HCT116 (cell line): Measurements from ENCODE around the gene RERG. TPM values are rescaled to one million over a fixed set of nuclear protein-coding genes. Genes with fewer than 3 reads are reported as not detected.
"Not testable (repeated sequence)": the region's sequence is repeated elsewhere in the genome, so short reads cannot be mapped to it uniquely, and the experiment has no call there.

ENCODE experiments used
- ATAC-seq: fragments of 200-7000 bp; cut with Tn5 transposase; 2 replicates; pipeline ENCODE4 v1.9.1; 2020; ENCODE audit warnings: mild to moderate bottlenecking, moderate library complexity
- BruUV-seq: library from RNA; stranded (reverse); fragments of 400-500 nt; replicated peaks from 2 replicates; lab custom pipeline; 2021; lab: Mats Ljungman, UMichigan
- CTCF ChIA-PET: fragments of 300-600 bp; sonication (Branson Sonifier 250); formaldehyde crosslinking; loops from one replicate; lab custom pipeline; 2021; ENCODE audit warnings: antibody characterized with exemption; lab: Charles Lee
- POLR2A ChIA-PET: fragments of 300-600, 350-600 bp; sonication (Branson Sonifier 250); formaldehyde crosslinking; loops from one replicate; lab custom pipeline; 2021; ENCODE audit warnings: antibody characterized with exemption; lab: Charles Lee
- RAD21 ChIA-PET, 2 experiments: fragments of 300-600 bp; sonication (Branson Sonifier 250); formaldehyde crosslinking; loops; one replicate each; lab custom pipeline; 2023; ENCODE audit warnings: low total read pairs in 2 of 2; ENCODE audit not compliant: uncharacterized antibody in 2 of 2, unreplicated experiment in 2 of 2, low non-redundant PET in 1 of 2; lab: Charles Lee
- DNase-seq: peaks from one replicate; pipeline ENCODE4 v3.0.0-alpha.2; 2010; ENCODE audit warnings: low read depth, low spot score
- H2AFZ ChIP-seq: fragments of 200-600 bp; shearing (Covaris generic), sonication (generic); 2 replicates; pipeline ENCODE4 v1.6.1; 2017; ENCODE audit warnings: low read depth, mixed run types, mixed read lengths, antibody characterized with exemption, low read length; ENCODE audit not compliant: poor library complexity, severe bottlenecking
- H3K27ac ChIP-seq: 2 replicates; pipeline ENCODE4 v1.5.1; 2012; ENCODE audit warnings: low read depth, low read length
- H3K27me3 ChIP-seq: fragments of 200-600 bp; sonication (generic); 2 replicates; pipeline ENCODE4 v1.6.1; 2016; ENCODE audit warnings: mixed run types, low read length, mixed read lengths; ENCODE audit not compliant: insufficient read depth
- H3K36me3 ChIP-seq, 2 experiments: fragments of 200-500 bp in 1 of 2; fragments of 200-600 bp in 1 of 2; sonication (Bioruptor generic) in 1 of 2; sonication (generic) in 1 of 2; 2 replicates each; pipeline versions ENCODE4 v1.5.1 to v1.6.1; 2014 to 2016; ENCODE audit warnings: low read length in 2 of 2, inconsistent platforms in 1 of 2, mixed read lengths in 1 of 2, mixed run types in 1 of 2; ENCODE audit not compliant: insufficient read depth in 2 of 2, control insufficient read depth in 1 of 2
- H3K4me1 ChIP-seq, 2 experiments: fragments of 200-600 bp in 1 of 2; sonication (generic) in 1 of 2; 2 replicates each; pipeline versions ENCODE4 v1.5.1 to v1.6.1; 2012 to 2017; ENCODE audit warnings: low read length in 2 of 2, inconsistent platforms in 1 of 2, mild to moderate bottlenecking in 1 of 2, mixed read lengths in 1 of 2, mixed run types in 1 of 2, moderate library complexity in 1 of 2; ENCODE audit not compliant: insufficient read depth in 2 of 2, control insufficient read depth in 1 of 2
- H3K4me2 ChIP-seq: fragments of 200-600 bp; sonication (generic); 2 replicates; pipeline ENCODE4 v1.6.1; 2017; ENCODE audit warnings: mixed run types, low read length, mixed read lengths
- H3K4me3 ChIP-seq, 2 experiments: fragments of 200-600 bp in 1 of 2; sonication (generic) in 1 of 2; replicated peaks in 1 of 2; 2 replicates each; pipeline ENCODE4 v1.5.1; 2011 to 2016; ENCODE audit warnings: low read length in 2 of 2, control low read depth in 1 of 2, low read depth in 1 of 2, mild to moderate bottlenecking in 1 of 2, mixed read lengths in 1 of 2, mixed run types in 1 of 2
- H3K79me2 ChIP-seq: fragments of 200-600 bp; sonication (generic); 2 replicates; pipeline ENCODE4 v1.6.1; 2017; ENCODE audit warnings: mild to moderate bottlenecking, mixed run types, low read length, moderate library complexity, mixed read lengths; ENCODE audit not compliant: insufficient read depth
- H3K9ac ChIP-seq: fragments of 200-600 bp; sonication (generic); 2 replicates; pipeline ENCODE4 v1.6.1; 2016; ENCODE audit warnings: low read length, mixed read lengths
- H3K9me2 ChIP-seq: fragments of 200-600 bp; sonication (generic), shearing (Covaris generic); 2 replicates; pipeline ENCODE4 v1.6.1; 2017; ENCODE audit warnings: mixed run types, mild to moderate bottlenecking, moderate library complexity; ENCODE audit not compliant: insufficient read depth
- H3K9me3 ChIP-seq, 2 experiments: fragments of 200-500 bp in 1 of 2; fragments of 200-600 bp in 1 of 2; sonication (Bioruptor generic) in 1 of 2; sonication (generic) in 1 of 2; 2 replicates each; pipeline ENCODE4 v1.6.1; 2014 to 2017; ENCODE audit warnings: low read length in 2 of 2, mixed read lengths in 2 of 2, inconsistent platforms in 1 of 2, low read depth in 1 of 2, mild to moderate bottlenecking in 1 of 2, mixed run types in 1 of 2, moderate library complexity in 1 of 2; ENCODE audit not compliant: control insufficient read depth in 1 of 2, insufficient read depth in 1 of 2
- H4K20me1 ChIP-seq: fragments of 200-600 bp; sonication (generic), shearing (Covaris generic); 2 replicates; pipeline ENCODE4 v1.6.1; 2017; ENCODE audit warnings: mixed run types, mild to moderate bottlenecking, moderate library complexity; ENCODE audit not compliant: insufficient read depth
- ELF1 ChIP-seq: IDR thresholded peaks from 2 replicates; pipeline ENCODE4 v1.6.1; 2012; ENCODE audit warnings: low read depth, borderline replicate concordance
- RAD21 ChIP-seq: IDR thresholded peaks from 2 replicates; pipeline ENCODE4 v1.6.1; 2012; ENCODE audit warnings: low read depth, mild to moderate bottlenecking
- intact Hi-C: fragments of 100-400 bp; cut with micrococcal nuclease; formaldehyde crosslinking; loops from 2 replicates; pipeline ENCODE4 v1.10.0; 2022
- total RNA-seq: library from RNA; stranded (reverse); gene quantifications from one replicate; pipeline ENCODE4 v1.2.1, GENCODE V29; 2021; ENCODE audit not compliant: unreplicated experiment
- TF ChIP-seq, protein P1 (sequence below), 3 experiments: fragments of 200-600 bp in 1 of 3; sonication (generic) in 1 of 3; IDR thresholded peaks in 2 of 3; conservative IDR thresholded peaks in 1 of 3; 2 replicates each; pipeline ENCODE4 v1.5.1; 2012 to 2017; ENCODE audit warnings: low read depth in 2 of 3, low read length in 2 of 3, antibody characterized with exemption in 1 of 3, borderline replicate concordance in 1 of 3, control low read depth in 1 of 3, mild to moderate bottlenecking in 1 of 3, mixed read lengths in 1 of 3, mixed run types in 1 of 3, moderate library complexity in 1 of 3; ENCODE audit not compliant: insufficient read depth in 1 of 3

RERG gene
- total RNA-seq, 1 experiment from 2014 or later: not detected

DNA sequence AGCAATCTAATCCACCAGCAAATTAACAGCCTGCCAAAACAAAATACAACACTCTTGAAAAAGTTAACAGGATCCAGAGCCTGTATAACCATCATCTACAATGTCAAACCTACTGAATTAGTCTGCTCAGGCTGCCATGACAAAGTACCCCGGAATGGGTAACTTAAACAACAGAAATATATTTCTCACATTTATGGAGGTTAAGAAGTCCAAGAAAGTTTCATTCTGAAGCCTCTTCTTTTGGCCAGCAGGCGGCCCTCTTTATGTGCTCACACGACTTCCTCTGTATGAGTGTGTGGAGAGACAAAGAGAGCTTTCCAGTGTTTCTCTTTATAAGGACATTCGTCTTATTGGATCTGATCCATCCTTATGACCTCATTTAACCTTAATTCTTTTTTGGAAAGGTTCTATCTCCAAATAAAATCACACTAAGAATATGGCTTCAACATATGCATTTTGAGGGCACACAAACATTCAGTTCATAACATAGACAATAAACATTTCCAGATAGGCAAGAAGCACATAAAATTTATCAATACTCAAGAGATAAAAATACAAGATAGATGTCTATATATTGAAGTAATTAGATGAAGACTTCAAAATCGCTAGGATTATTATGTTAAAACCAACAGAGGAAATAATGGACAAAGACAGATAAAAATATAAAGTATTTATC, 5.9 kb upstream of the RERG start:
- Histone ChIP-seq H2AFZ (no peak overlapping the region), H3K9ac (no peak overlapping the region), H3K9me3 (no peaks in the 10 kb centered on the region), H3K4me3 (no peak overlapping the region), H3K27ac (no peak overlapping the region), H4K20me1 (no peaks in the 10 kb centered on the region), H3K27me3 (peaks cover 26% of the 10 kb centered on the region; the same call in 1 of the 2 replicates), H3K9me2 (no peaks in the 10 kb centered on the region), H3K79me2 (no peaks in the 10 kb centered on the region), H3K4me2 (no peak overlapping the region), H3K36me3 (no peaks in the 10 kb centered on the region), H3K4me1 (no peaks in the 10 kb centered on the region)
- ATAC-seq: peak; percentile 81
- TF ChIP-seq, protein P1, sequence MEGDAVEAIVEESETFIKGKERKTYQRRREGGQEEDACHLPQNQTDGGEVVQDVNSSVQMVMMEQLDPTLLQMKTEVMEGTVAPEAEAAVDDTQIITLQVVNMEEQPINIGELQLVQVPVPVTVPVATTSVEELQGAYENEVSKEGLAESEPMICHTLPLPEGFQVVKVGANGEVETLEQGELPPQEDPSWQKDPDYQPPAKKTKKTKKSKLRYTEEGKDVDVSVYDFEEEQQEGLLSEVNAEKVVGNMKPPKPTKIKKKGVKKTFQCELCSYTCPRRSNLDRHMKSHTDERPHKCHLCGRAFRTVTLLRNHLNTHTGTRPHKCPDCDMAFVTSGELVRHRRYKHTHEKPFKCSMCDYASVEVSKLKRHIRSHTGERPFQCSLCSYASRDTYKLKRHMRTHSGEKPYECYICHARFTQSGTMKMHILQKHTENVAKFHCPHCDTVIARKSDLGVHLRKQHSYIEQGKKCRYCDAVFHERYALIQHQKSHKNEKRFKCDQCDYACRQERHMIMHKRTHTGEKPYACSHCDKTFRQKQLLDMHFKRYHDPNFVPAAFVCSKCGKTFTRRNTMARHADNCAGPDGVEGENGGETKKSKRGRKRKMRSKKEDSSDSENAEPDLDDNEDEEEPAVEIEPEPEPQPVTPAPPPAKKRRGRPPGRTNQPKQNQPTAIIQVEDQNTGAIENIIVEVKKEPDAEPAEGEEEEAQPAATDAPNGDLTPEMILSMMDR (IDR thresholded peaks at IDR 0.05 in 2 of 3, conservative IDR thresholded peaks at IDR 0.05 in 1 of 3; ENCODE audit: borderline replicate concordance in 1 of 3, insufficient read depth in 1 of 3, low read depth in 2 of 3, low read length in 2 of 3): peak; percentile 62 to 79 (median 67)
- TF ChIP-seq ELF1: no peak
- TF ChIP-seq RAD21: peak; percentile 49
- intact Hi-C loops: loop anchor here (2.0 to 10.0 kb wide), 2 partner anchors 42 to 382 kb away; partner anchors contain the start of gene ART4
- ChIA-PET CTCF (interaction anchor here (0.6 to 1.5 kb wide), 7 partner anchors 14 to 629 kb away, joined by 3 to 6 read pairs (median 3); partner anchors contain the start of genes C12orf60 and WBP11), POLR2A (interaction anchor here (1.0 kb wide), 1 partner anchor 297 kb away, joined by 3 read pairs; no protein-coding TSS in a partner anchor), RAD21 (no interaction called here)
- BruUV-seq: no TSS peak
- DNase-seq: peak; percentile 42

GRCh38 chr12:15225863-15226218, 4.6 kb upstream of the RERG start:
- intact Hi-C loops: loop anchor here (2.0 to 10.0 kb wide), 2 partner anchors 43 to 381 kb away; partner anchors contain the start of gene ART4
- BruUV-seq, H3K9me3 ChIP-seq, H3K4me3 ChIP-seq, H3K9ac ChIP-seq, H3K36me3 ChIP-seq, H3K27ac ChIP-seq, H2AFZ ChIP-seq, H3K9me2 ChIP-seq, H3K4me2 ChIP-seq, RAD21 ChIA-PET, CTCF ChIA-PET, H3K4me1 ChIP-seq, ATAC-seq, POLR2A ChIA-PET, H4K20me1 ChIP-seq, H3K79me2 ChIP-seq, DNase-seq: not testable (repeated sequence)
- H3K27me3 ChIP-seq: peaks cover 26% of the 10 kb centered on the region; the same call in 1 of the 2 replicates
